ENCODE data around the gene CHGA.

- TF ChIP-seq CTCF (IDR thresholded peaks at IDR 0.05; ENCODE audit: low read depth, low read length) (no peak), MYC (IDR thresholded peaks at IDR 0.05; ENCODE audit: low read depth, low read length) (no peak)
These were observed 8.9 kb downstream of the CHGA start for GRCh38 chr14:92931681-92932447.
